HCT116 (cell line): ENCODE measurements around the gene NASP. TPM values are rescaled to one million over a fixed set of nuclear protein-coding genes. Genes with fewer than 3 reads are reported as not detected.

Experiments used
- ATAC-seq: fragments of 200-7000 bp; cut with Tn5 transposase; 2 replicates; pipeline ENCODE4 v1.9.1; 2020; ENCODE audit warnings: mild to moderate bottlenecking, moderate library complexity
- BruUV-seq: library from RNA; stranded (reverse); fragments of 400-500 nt; replicated peaks from 2 replicates; lab custom pipeline; 2021; lab: Mats Ljungman, UMichigan
- CTCF ChIA-PET: fragments of 300-600 bp; sonication (Branson Sonifier 250); formaldehyde crosslinking; loops from one replicate; lab custom pipeline; 2021; ENCODE audit warnings: antibody characterized with exemption; lab: Charles Lee
- POLR2A ChIA-PET: fragments of 300-600, 350-600 bp; sonication (Branson Sonifier 250); formaldehyde crosslinking; loops from one replicate; lab custom pipeline; 2021; ENCODE audit warnings: antibody characterized with exemption; lab: Charles Lee
- RAD21 ChIA-PET, 2 experiments: fragments of 300-600 bp; sonication (Branson Sonifier 250); formaldehyde crosslinking; loops; one replicate each; lab custom pipeline; 2023; ENCODE audit warnings: low total read pairs in 2 of 2; ENCODE audit not compliant: uncharacterized antibody in 2 of 2, unreplicated experiment in 2 of 2, low non-redundant PET in 1 of 2; lab: Charles Lee
- DNase-seq: peaks from one replicate; pipeline ENCODE4 v3.0.0-alpha.2; 2010; ENCODE audit warnings: low read depth, low spot score
- H2AFZ ChIP-seq: fragments of 200-600 bp; shearing (Covaris generic), sonication (generic); 2 replicates; pipeline ENCODE4 v1.6.1; 2017; ENCODE audit warnings: low read depth, mixed run types, mixed read lengths, antibody characterized with exemption, low read length; ENCODE audit not compliant: poor library complexity, severe bottlenecking
- H3K27ac ChIP-seq: 2 replicates; pipeline ENCODE4 v1.5.1; 2012; ENCODE audit warnings: low read depth, low read length
- H3K27me3 ChIP-seq: fragments of 200-600 bp; sonication (generic); 2 replicates; pipeline ENCODE4 v1.6.1; 2016; ENCODE audit warnings: mixed run types, low read length, mixed read lengths; ENCODE audit not compliant: insufficient read depth
- H3K36me3 ChIP-seq, 2 experiments: fragments of 200-500 bp in 1 of 2; fragments of 200-600 bp in 1 of 2; sonication (Bioruptor generic) in 1 of 2; sonication (generic) in 1 of 2; 2 replicates each; pipeline versions ENCODE4 v1.5.1 to v1.6.1; 2014 to 2016; ENCODE audit warnings: low read length in 2 of 2, inconsistent platforms in 1 of 2, mixed read lengths in 1 of 2, mixed run types in 1 of 2; ENCODE audit not compliant: insufficient read depth in 2 of 2, control insufficient read depth in 1 of 2
- H3K4me1 ChIP-seq, 2 experiments: fragments of 200-600 bp in 1 of 2; sonication (generic) in 1 of 2; 2 replicates each; pipeline versions ENCODE4 v1.5.1 to v1.6.1; 2012 to 2017; ENCODE audit warnings: low read length in 2 of 2, inconsistent platforms in 1 of 2, mild to moderate bottlenecking in 1 of 2, mixed read lengths in 1 of 2, mixed run types in 1 of 2, moderate library complexity in 1 of 2; ENCODE audit not compliant: insufficient read depth in 2 of 2, control insufficient read depth in 1 of 2
- H3K4me2 ChIP-seq: fragments of 200-600 bp; sonication (generic); 2 replicates; pipeline ENCODE4 v1.6.1; 2017; ENCODE audit warnings: mixed run types, low read length, mixed read lengths
- H3K4me3 ChIP-seq, 2 experiments: fragments of 200-600 bp in 1 of 2; sonication (generic) in 1 of 2; replicated peaks in 1 of 2; 2 replicates each; pipeline ENCODE4 v1.5.1; 2011 to 2016; ENCODE audit warnings: low read length in 2 of 2, control low read depth in 1 of 2, low read depth in 1 of 2, mild to moderate bottlenecking in 1 of 2, mixed read lengths in 1 of 2, mixed run types in 1 of 2
- H3K79me2 ChIP-seq: fragments of 200-600 bp; sonication (generic); 2 replicates; pipeline ENCODE4 v1.6.1; 2017; ENCODE audit warnings: mild to moderate bottlenecking, mixed run types, low read length, moderate library complexity, mixed read lengths; ENCODE audit not compliant: insufficient read depth
- H3K9ac ChIP-seq: fragments of 200-600 bp; sonication (generic); 2 replicates; pipeline ENCODE4 v1.6.1; 2016; ENCODE audit warnings: low read length, mixed read lengths
- H3K9me2 ChIP-seq: fragments of 200-600 bp; sonication (generic), shearing (Covaris generic); 2 replicates; pipeline ENCODE4 v1.6.1; 2017; ENCODE audit warnings: mixed run types, mild to moderate bottlenecking, moderate library complexity; ENCODE audit not compliant: insufficient read depth
- H3K9me3 ChIP-seq, 2 experiments: fragments of 200-500 bp in 1 of 2; fragments of 200-600 bp in 1 of 2; sonication (Bioruptor generic) in 1 of 2; sonication (generic) in 1 of 2; 2 replicates each; pipeline ENCODE4 v1.6.1; 2014 to 2017; ENCODE audit warnings: low read length in 2 of 2, mixed read lengths in 2 of 2, inconsistent platforms in 1 of 2, low read depth in 1 of 2, mild to moderate bottlenecking in 1 of 2, mixed run types in 1 of 2, moderate library complexity in 1 of 2; ENCODE audit not compliant: control insufficient read depth in 1 of 2, insufficient read depth in 1 of 2
- H4K20me1 ChIP-seq: fragments of 200-600 bp; sonication (generic), shearing (Covaris generic); 2 replicates; pipeline ENCODE4 v1.6.1; 2017; ENCODE audit warnings: mixed run types, mild to moderate bottlenecking, moderate library complexity; ENCODE audit not compliant: insufficient read depth
- ATF3 ChIP-seq: IDR thresholded peaks from 2 replicates; pipeline ENCODE4 v1.6.1; 2012
- CTCF ChIP-seq, 3 experiments: fragments of 200-600 bp in 1 of 3; sonication (generic) in 1 of 3; IDR thresholded peaks in 2 of 3; conservative IDR thresholded peaks in 1 of 3; 2 replicates each; pipeline ENCODE4 v1.5.1; 2012 to 2017; ENCODE audit warnings: low read depth in 2 of 3, low read length in 2 of 3, antibody characterized with exemption in 1 of 3, borderline replicate concordance in 1 of 3, control low read depth in 1 of 3, mild to moderate bottlenecking in 1 of 3, mixed read lengths in 1 of 3, mixed run types in 1 of 3, moderate library complexity in 1 of 3; ENCODE audit not compliant: insufficient read depth in 1 of 3
- EGR1 ChIP-seq: IDR thresholded peaks from 2 replicates; pipeline ENCODE4 v1.6.1; 2012; ENCODE audit warnings: low read depth
- EZH2 ChIP-seq: fragments of 200-600 bp; sonication (generic); IDR thresholded peaks from 2 replicates; pipeline ENCODE4 v1.6.1; 2017; ENCODE audit warnings: antibody characterized with exemption, mixed run types
- FOSL1 ChIP-seq: IDR thresholded peaks from 2 replicates; pipeline ENCODE4 v1.6.1; 2012; ENCODE audit warnings: low read depth
- JUND ChIP-seq: IDR thresholded peaks from 2 replicates; pipeline ENCODE4 v1.6.1; 2012
- POLR2A ChIP-seq: IDR thresholded peaks from 2 replicates; pipeline ENCODE4 v1.7.0; 2011; ENCODE audit warnings: borderline replicate concordance; ENCODE audit not compliant: insufficient read depth, insufficient read length; ENCODE audit errors: extremely low read depth
- YY1 ChIP-seq: IDR thresholded peaks from 2 replicates; pipeline ENCODE4 v1.6.1; 2011; ENCODE audit warnings: low read length, low read depth, moderate library complexity, mild to moderate bottlenecking; ENCODE audit not compliant: insufficient replicate concordance; ENCODE audit errors: extremely low read depth
- ZBTB33 ChIP-seq: IDR thresholded peaks from 2 replicates; pipeline ENCODE4 v1.6.1; 2011; ENCODE audit warnings: mild to moderate bottlenecking, low read length, moderate library complexity; ENCODE audit not compliant: insufficient replicate concordance; ENCODE audit errors: extremely low read depth
- intact Hi-C: fragments of 100-400 bp; cut with micrococcal nuclease; formaldehyde crosslinking; loops from 2 replicates; pipeline ENCODE4 v1.10.0; 2022
- total RNA-seq: library from RNA; stranded (reverse); gene quantifications from one replicate; pipeline ENCODE4 v1.2.1, GENCODE V29; 2021; ENCODE audit not compliant: unreplicated experiment

The NASP gene
- total RNA-seq, 1 experiment from 2014 or later, result 185 TPM

GRCh38 chr1:45621501-45621836 lies 37.6 kb downstream of the NASP start:
- no TSS peak for BruUV-seq
- Histone ChIP-seq H3K9me2 (no peaks in the 10 kb centered on the region), H3K9me3 (no peaks in the 10 kb centered on the region), H3K4me2 (no peak overlapping the region), H3K36me3 (peaks cover 17 to 25% of the 10 kb centered on the region in 2 experiments; a peak in 2 of 4 replicates), H3K79me2 (no peaks in the 10 kb centered on the region), H3K27ac (no peak overlapping the region; the same call in 1 of the 2 replicates), H4K20me1 (peaks cover 5% of the 10 kb centered on the region; the same call in 1 of the 2 replicates), H3K4me1 (no peaks in the 10 kb centered on the region), H3K27me3 (no peaks in the 10 kb centered on the region), H2AFZ (no peak overlapping the region), H3K9ac (no peak overlapping the region), H3K4me3 (no peak overlapping the region)
- ChIA-PET CTCF (no interaction called here), RAD21 (no interaction called here), POLR2A (no interaction called here)
- DNase-seq (no peak), ATAC-seq (peak; percentile 12; the same call in 1 of the 2 replicates)
- intact Hi-C loops, result no loop called here
- TF ChIP-seq CTCF (IDR thresholded peaks at IDR 0.05 in 2 of 3, conservative IDR thresholded peaks at IDR 0.05 in 1 of 3; ENCODE audit: borderline replicate concordance in 1 of 3, insufficient read depth in 1 of 3, low read depth in 2 of 3, low read length in 2 of 3) (no peak), ZBTB33 (no peak), FOSL1 (no peak), EZH2 (no peak), JUND (no peak), YY1 (no peak), ATF3 (no peak), POLR2A (no peak), EGR1 (no peak)
